Mesenchymal stem cell (in vitro differentiated cells and primary cell): ENCODE results near the gene CHIT1.
"Not testable (repeated sequence)": the region's sequence is repeated elsewhere in the genome, so short reads cannot be mapped to it uniquely, and the experiment has no call there.

Experiments used
- DNase-seq: peaks from one replicate; pipeline ENCODE4 v3.0.0-alpha.2; 2013
- H2AFZ ChIP-seq: one replicate; pipeline ENCODE4 v1.6.1; 2013; ENCODE audit warnings: low read depth, mild to moderate bottlenecking, control low read depth, inconsistent platforms, low read length, moderate library complexity
- H2AK5ac ChIP-seq: 2 replicates; pipeline ENCODE4 v1.6.1; 2013; ENCODE audit warnings: low read length, moderate library complexity, mild to moderate bottlenecking, inconsistent platforms; ENCODE audit not compliant: severe bottlenecking
- H2BK120ac ChIP-seq: one replicate; pipeline ENCODE4 v1.6.1; 2013; ENCODE audit warnings: low read depth, mild to moderate bottlenecking, inconsistent platforms, low read length, moderate library complexity
- H2BK12ac ChIP-seq, 2 experiments: one replicate each; pipeline ENCODE4 v1.6.1; 2013; ENCODE audit warnings: inconsistent platforms in 2 of 2, low read length in 2 of 2, mild to moderate bottlenecking in 2 of 2, moderate library complexity in 2 of 2, control low read depth in 1 of 2
- H2BK15ac ChIP-seq: one replicate; pipeline ENCODE4 v1.6.1; 2013; ENCODE audit warnings: mild to moderate bottlenecking, low read depth, inconsistent platforms; ENCODE audit not compliant: poor library complexity, severe bottlenecking
- H2BK5ac ChIP-seq: 2 replicates; pipeline ENCODE4 v1.6.1; 2013; ENCODE audit warnings: low read depth, mild to moderate bottlenecking, low read length, control low read depth, inconsistent platforms; ENCODE audit not compliant: poor library complexity, severe bottlenecking
- H3K14ac ChIP-seq, 2 experiments: one replicate each; pipeline ENCODE4 v1.6.1; 2013; ENCODE audit warnings: inconsistent platforms in 2 of 2, low read length in 2 of 2, control low read depth in 1 of 2, mild to moderate bottlenecking in 1 of 2, moderate library complexity in 1 of 2
- H3K18ac ChIP-seq, 2 experiments: one replicate each; pipeline ENCODE4 v1.6.1; 2013; ENCODE audit warnings: inconsistent platforms in 2 of 2, low read length in 2 of 2, control low read depth in 1 of 2, low read depth in 1 of 2, mild to moderate bottlenecking in 1 of 2
- H3K23ac ChIP-seq, 2 experiments: one replicate each; pipeline ENCODE4 v1.6.1; 2013; ENCODE audit warnings: inconsistent platforms in 2 of 2, low read length in 2 of 2, mild to moderate bottlenecking in 2 of 2, moderate library complexity in 2 of 2, control low read depth in 1 of 2
- H3K27ac ChIP-seq: 2 replicates; pipeline ENCODE4 v1.5.1; 2013; ENCODE audit warnings: mild to moderate bottlenecking, moderate library complexity, low read length, control low read depth, inconsistent platforms; ENCODE audit not compliant: poor library complexity, severe bottlenecking
- H3K27me3 ChIP-seq, 2 experiments: 2 replicates each; pipeline versions ENCODE4 v1.6.1 to v1.7.0; 2013; ENCODE audit warnings: low read length in 2 of 2, mild to moderate bottlenecking in 2 of 2, moderate library complexity in 2 of 2, control low read depth in 1 of 2, inconsistent platforms in 1 of 2; ENCODE audit not compliant: control insufficient read depth in 1 of 2, insufficient read depth in 1 of 2
- H3K36me3 ChIP-seq, 2 experiments: 2 replicates each; pipeline versions ENCODE4 v1.6.1 to v1.7.0; 2013; ENCODE audit warnings: low read length in 2 of 2, control low read depth in 1 of 2, inconsistent platforms in 1 of 2, low read depth in 1 of 2, mild to moderate bottlenecking in 1 of 2; ENCODE audit not compliant: insufficient read depth in 2 of 2, control insufficient read depth in 1 of 2
- H3K4ac ChIP-seq, 2 experiments: one replicate each; pipeline ENCODE4 v1.6.1; 2013; ENCODE audit warnings: inconsistent platforms in 2 of 2, low read length in 2 of 2, mild to moderate bottlenecking in 2 of 2, moderate library complexity in 2 of 2, control low read depth in 1 of 2, low read depth in 1 of 2
- H3K4me1 ChIP-seq: 2 replicates; pipeline ENCODE4 v1.6.1; 2013; ENCODE audit warnings: low read depth, low read length, control low read depth; ENCODE audit not compliant: control insufficient read depth, insufficient read depth
- H3K4me2 ChIP-seq: 2 replicates; pipeline ENCODE4 v1.6.1; 2013; ENCODE audit warnings: low read length, mild to moderate bottlenecking, inconsistent platforms; ENCODE audit not compliant: poor library complexity, severe bottlenecking
- H3K4me3 ChIP-seq, 2 experiments: 2 replicates each; pipeline versions ENCODE4 v1.5.1 to v1.7.0; 2013; ENCODE audit warnings: low read length in 2 of 2, mild to moderate bottlenecking in 2 of 2, control low read depth in 1 of 2, low read depth in 1 of 2; ENCODE audit not compliant: insufficient read depth in 1 of 2
- H3K79me1 ChIP-seq: replicated peaks from 2 replicates; pipeline ENCODE4 v1.6.1; 2013; ENCODE audit warnings: mild to moderate bottlenecking, control low read depth, low read length, inconsistent platforms; ENCODE audit not compliant: poor library complexity, severe bottlenecking
- H3K9ac ChIP-seq: 2 replicates; pipeline ENCODE4 v1.7.0; 2013; ENCODE audit warnings: mild to moderate bottlenecking, low read length, moderate library complexity
- H3K9me3 ChIP-seq: 2 replicates; pipeline ENCODE4 v1.7.0; 2013; ENCODE audit warnings: mild to moderate bottlenecking, low read length; ENCODE audit not compliant: control insufficient read depth
- H4K8ac ChIP-seq: one replicate; pipeline ENCODE4 v1.6.1; 2013; ENCODE audit warnings: inconsistent platforms, mild to moderate bottlenecking, low read length, moderate library complexity
- H4K91ac ChIP-seq: one replicate; pipeline ENCODE4 v1.6.1; 2013; ENCODE audit warnings: mild to moderate bottlenecking, low read length, inconsistent platforms
- WGBS: methylation state at CpG from one replicate; pipeline ENCODE4 v1.1.7; 2013; ENCODE audit warnings: mixed read lengths; 5-methylcytosine and 5-hydroxymethylcytosine counted together

Gene CHIT1

DNA sequence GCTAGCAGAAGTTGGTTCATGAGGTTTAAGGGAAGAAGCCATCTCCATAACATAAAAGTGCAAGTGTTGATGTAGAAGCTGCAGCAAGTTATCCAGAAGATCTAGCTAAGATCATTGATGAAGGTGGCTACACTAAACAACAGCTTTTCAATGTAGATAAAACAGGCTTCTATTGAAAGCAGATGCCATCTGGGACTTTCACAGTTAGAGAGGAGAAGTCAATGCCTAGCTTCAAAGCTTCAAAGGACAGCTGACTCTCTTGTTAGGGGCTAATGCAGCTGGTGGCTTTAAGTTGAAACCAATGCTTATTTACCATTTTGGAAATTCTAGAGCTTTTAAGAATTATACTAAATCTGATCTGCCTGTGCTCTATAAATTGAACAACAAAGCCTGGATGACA is 25.3 kb upstream of the CHIT1 start:
- Histone ChIP-seq H3K9me3 (peaks cover 36% of the 10 kb centered on the region), H3K27me3 (peaks cover 6 to 11% of the 10 kb centered on the region in 2 experiments)
- H2BK5ac ChIP-seq, H3K4ac ChIP-seq, H3K4me2 ChIP-seq, H3K14ac ChIP-seq, H3K4me1 ChIP-seq, H3K79me1 ChIP-seq, H3K23ac ChIP-seq, H3K4me3 ChIP-seq, H2BK15ac ChIP-seq, H2BK120ac ChIP-seq, H2AK5ac ChIP-seq, H3K9ac ChIP-seq, H3K27ac ChIP-seq, H3K18ac ChIP-seq, H3K36me3 ChIP-seq, H4K8ac ChIP-seq, H2AFZ ChIP-seq, H4K91ac ChIP-seq, H2BK12ac ChIP-seq, DNase-seq: not testable (repeated sequence)

DNA sequence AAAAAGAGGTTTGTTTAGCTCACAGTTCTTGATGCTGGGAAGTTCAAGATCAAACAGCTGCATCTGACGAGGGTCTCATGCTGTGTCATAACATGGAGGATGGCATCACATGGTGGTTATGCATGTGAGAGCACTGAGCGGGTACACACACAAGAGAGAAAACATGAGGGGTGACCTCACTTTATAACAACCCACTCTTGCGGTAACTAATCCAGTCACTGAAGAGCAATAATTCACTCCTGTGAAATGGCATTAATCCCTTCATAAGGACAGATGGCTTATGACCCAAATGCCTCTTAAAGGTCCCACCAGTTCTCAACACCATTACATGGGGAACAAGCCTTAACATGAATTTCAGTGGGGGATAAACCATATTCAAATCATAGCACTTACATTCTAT is 23.2 kb upstream of the CHIT1 start:
- Histone ChIP-seq H2BK5ac (no peak overlapping the region), H3K4me3 (no peak overlapping the region), H3K9ac (no peak overlapping the region), H2AFZ (no peak overlapping the region), H3K36me3 (no peaks in the 10 kb centered on the region), H2BK120ac (no peak overlapping the region), H4K8ac (no peak overlapping the region), H2AK5ac (no peak overlapping the region), H2BK12ac (no peak overlapping the region), H2BK15ac (no peak overlapping the region), H3K79me1 (no peaks in the 10 kb centered on the region), H3K4me2 (no peak overlapping the region), H3K9me3 (peaks cover 36% of the 10 kb centered on the region), H3K18ac (no peak overlapping the region), H3K4me1 (no peaks in the 10 kb centered on the region), H4K91ac (no peak overlapping the region), H3K14ac (no peak overlapping the region), H3K27me3 (peaks cover 6 to 17% of the 10 kb centered on the region in 2 experiments), H3K4ac (no peak overlapping the region), H3K27ac (no peak overlapping the region), H3K23ac (no peak overlapping the region)
- 72% methylated on average over 3 of the region's 3 CpGs for WGBS
- no peak for DNase-seq

DNA sequence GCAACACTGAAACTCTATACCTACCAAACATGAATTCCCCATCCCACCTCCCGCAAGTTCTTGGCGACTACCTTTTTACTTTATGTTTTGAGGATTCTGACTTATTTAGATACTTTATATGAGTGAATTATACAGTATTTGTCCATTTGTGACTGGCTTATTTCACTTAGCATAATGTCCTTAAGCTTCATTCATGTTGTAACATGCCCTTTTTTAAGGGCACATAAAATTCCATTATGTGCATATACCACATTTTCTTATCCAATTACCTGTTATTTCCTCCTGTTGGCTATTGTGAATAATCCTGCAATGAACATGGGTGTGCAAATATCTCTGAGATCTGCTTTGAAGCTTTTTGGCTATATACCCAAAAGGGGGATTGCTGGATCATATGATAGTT is 22.0 kb upstream of the CHIT1 start:
- Histone ChIP-seq H3K23ac (no peak overlapping the region), H2AK5ac (no peak overlapping the region), H3K9ac (no peak overlapping the region), H3K4me2 (no peak overlapping the region), H4K8ac (no peak overlapping the region), H3K27ac (no peak overlapping the region), H2BK120ac (no peak overlapping the region), H3K4ac (no peak overlapping the region), H2BK5ac (no peak overlapping the region), H2AFZ (no peak overlapping the region), H3K4me1 (no peaks in the 10 kb centered on the region), H3K27me3 (peaks cover 6 to 18% of the 10 kb centered on the region in 2 experiments), H3K9me3 (peaks cover 36% of the 10 kb centered on the region), H3K18ac (no peak overlapping the region), H3K4me3 (no peak overlapping the region), H2BK12ac (no peak overlapping the region), H3K36me3 (no peaks in the 10 kb centered on the region), H3K14ac (peak overlapping the region in 1 of 2 experiments; percentile 26), H3K79me1 (no peaks in the 10 kb centered on the region), H2BK15ac (no peak overlapping the region), H4K91ac (no peak overlapping the region)
- no CpG with 5 or more reads among the region's 2 CpGs for WGBS
- no peak for DNase-seq

DNA sequence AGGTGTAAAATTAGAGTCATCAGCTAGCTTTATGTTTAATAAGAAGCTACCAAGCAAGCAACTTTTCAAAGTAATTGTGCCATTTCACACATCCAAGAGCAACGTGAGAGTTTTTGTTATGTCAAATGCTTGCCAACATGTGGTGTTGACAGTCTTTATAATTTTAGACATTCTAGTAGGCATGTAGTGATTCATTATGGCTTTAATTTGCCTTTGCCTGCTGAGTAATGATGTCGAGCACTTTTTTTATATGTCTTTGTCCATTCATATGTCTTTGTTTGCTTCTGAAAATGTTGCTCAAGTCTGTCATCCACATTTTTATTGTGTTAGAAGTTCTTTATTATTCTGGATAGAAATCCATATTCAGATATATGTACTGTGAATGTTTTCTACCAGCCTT is 21.4 kb upstream of the CHIT1 start:
- no peak overlapping the region for H3K4me3 ChIP-seq
- H3K9ac ChIP-seq = no peak overlapping the region
- no peak overlapping the region for H4K8ac ChIP-seq
- no peaks in the 10 kb centered on the region for H3K4me1 ChIP-seq
- H3K27ac ChIP-seq = no peak overlapping the region
- DNase-seq = no peak
- WGBS = 51% methylated on average over 2 of the region's 2 CpGs
- peaks cover 6 to 20% of the 10 kb centered on the region in 2 experiments for H3K27me3 ChIP-seq
- no peak overlapping the region for H3K23ac ChIP-seq
- no peak overlapping the region for H4K91ac ChIP-seq
- H2AK5ac ChIP-seq = no peak overlapping the region
- H3K18ac ChIP-seq = no peak overlapping the region
- no peak overlapping the region for H2BK15ac ChIP-seq
- no peak overlapping the region for H3K4me2 ChIP-seq
- no peak overlapping the region for H2BK5ac ChIP-seq
- H2AFZ ChIP-seq = no peak overlapping the region
- no peak overlapping the region for H3K14ac ChIP-seq
- no peaks in the 10 kb centered on the region for H3K79me1 ChIP-seq
- no peaks in the 10 kb centered on the region for H3K36me3 ChIP-seq
- H2BK12ac ChIP-seq = no peak overlapping the region
- H3K9me3 ChIP-seq = peaks cover 31% of the 10 kb centered on the region
- no peak overlapping the region for H2BK120ac ChIP-seq
- H3K4ac ChIP-seq = no peak overlapping the region
